Activated CD4-positive, alpha-beta T cell treated with anti-CD3 and anti-CD28 coated beads, Interleukin-2, amount 10 ng/mL, durations not matched to agents 7 days and 5 days (primary cell): ENCODE results near the gene NTRK1. TPM values are rescaled to one million over a fixed set of nuclear protein-coding genes. Genes with fewer than 3 reads are reported as not detected.

ENCODE experiments used
- CTCF ChIA-PET: fragments of 350-600 bp; sonication (Branson Sonifier 250); formaldehyde crosslinking; loops from one replicate; lab custom pipeline; 2021; ENCODE audit warnings: antibody characterized with exemption; lab: Charles Lee
- POLR2A ChIA-PET: fragments of 350-600 bp; sonication (Branson Sonifier 250); formaldehyde crosslinking; loops from one replicate; lab custom pipeline; 2021; ENCODE audit warnings: antibody characterized with exemption; lab: Charles Lee
- DNase-seq: peaks from one replicate; pipeline ENCODE4 v3.0.0-alpha.2; 2020
- H3K27ac Mint-ChIP-seq: one replicate; pipeline ENCODE4 v1.8.0; 2021; ENCODE audit warnings: mild to moderate bottlenecking, moderate library complexity, mixed read lengths
- H3K27me3 Mint-ChIP-seq: one replicate; pipeline ENCODE4 v1.8.0; 2021; ENCODE audit warnings: mixed read lengths
- H3K36me3 Mint-ChIP-seq: one replicate; pipeline ENCODE4 v1.8.0; 2021; ENCODE audit warnings: low read depth, mixed read lengths
- H3K4me1 Mint-ChIP-seq: one replicate; pipeline ENCODE4 v1.8.0; 2021; ENCODE audit warnings: mixed read lengths
- H3K4me3 Mint-ChIP-seq: one replicate; pipeline ENCODE4 v1.8.0; 2021; ENCODE audit warnings: mild to moderate bottlenecking, moderate library complexity, mixed read lengths
- H3K9me3 Mint-ChIP-seq: one replicate; pipeline ENCODE4 v1.8.0; 2021; ENCODE audit warnings: mixed read lengths
- total RNA-seq, 2 experiments: library from RNA; stranded (reverse); gene quantifications; one replicate each; pipeline ENCODE4 v1.2.3, GENCODE V29; 2021

NTRK1 gene
- total RNA-seq, 2 experiments from 2014 or later: 1.9 to 2.0 TPM

GRCh38 chr1:156839426-156840109, 21.1 kb upstream of the NTRK1 start:
- Mint-ChIP-seq H3K27me3 (peaks cover 36% of the 10 kb centered on the region), H3K36me3 (no peaks in the 10 kb centered on the region), H3K4me3 (no peak overlapping the region), H3K9me3 (no peaks in the 10 kb centered on the region), H3K4me1 (peaks cover 20% of the 10 kb centered on the region), H3K27ac (no peak overlapping the region)
- POLR2A ChIA-PET: no interaction called here
- DNase-seq: no peak
- CTCF ChIA-PET: interaction anchor here (0.8 to 12.2 kb wide), 22 partner anchors 9 to 212 kb away, joined by 3 to 158 read pairs (median 4); partner anchors contain the start of genes INSRR, MRPL24, NTRK1 and SH2D2A

GRCh38 chr1:156840186-156840897, 20.3 kb upstream of the NTRK1 start:
- no peak overlapping the region for H3K27ac Mint-ChIP-seq
- POLR2A ChIA-PET: no interaction called here

GRCh38 chr1:156840898-156841279, 19.8 kb upstream of the NTRK1 start:
- no peak for DNase-seq
- no peak overlapping the region for H3K4me3 Mint-ChIP-seq
- CTCF ChIA-PET: interaction anchor here (1.0 to 12.2 kb wide), 4 partner anchors 17 to 214 kb away, joined by 3 to 158 read pairs (median 3); partner anchors contain the start of genes INSRR and NTRK1
- peaks cover 45% of the 10 kb centered on the region for H3K27me3 Mint-ChIP-seq
- H3K4me1 Mint-ChIP-seq: peaks cover 24% of the 10 kb centered on the region
- H3K36me3 Mint-ChIP-seq: peaks cover 2% of the 10 kb centered on the region
- POLR2A ChIA-PET: no interaction called here
- no peak overlapping the region for H3K27ac Mint-ChIP-seq
- no peaks in the 10 kb centered on the region for H3K9me3 Mint-ChIP-seq

More at GRCh38 chr1:156840186-156840897, 20.3 kb upstream of the NTRK1 start:
- H3K4me3 Mint-ChIP-seq: no peak overlapping the region
- peaks cover 23% of the 10 kb centered on the region for H3K4me1 Mint-ChIP-seq
- CTCF ChIA-PET: interaction anchor here (1.0 to 12.2 kb wide), 5 partner anchors 9 to 213 kb away, joined by 3 to 158 read pairs (median 6); partner anchors contain the start of genes INSRR and NTRK1
- H3K36me3 Mint-ChIP-seq: no peaks in the 10 kb centered on the region
- peaks cover 40% of the 10 kb centered on the region for H3K27me3 Mint-ChIP-seq
- DNase-seq: no peak
- H3K9me3 Mint-ChIP-seq: no peaks in the 10 kb centered on the region

GRCh38 chr1:156841295-156841855, 19.3 kb upstream of the NTRK1 start:
- Mint-ChIP-seq H3K36me3 (peaks cover 2% of the 10 kb centered on the region), H3K4me3 (no peak overlapping the region), H3K9me3 (no peaks in the 10 kb centered on the region), H3K27me3 (peaks cover 50% of the 10 kb centered on the region), H3K4me1 (peaks cover 20% of the 10 kb centered on the region), H3K27ac (no peak overlapping the region)
- CTCF ChIA-PET: interaction anchor here (1.0 to 12.2 kb wide), 2 partner anchors 17 to 184 kb away, joined by 3 to 158 read pairs; partner anchors contain the start of genes INSRR and NTRK1
- no peak for DNase-seq
- POLR2A ChIA-PET: no interaction called here

- DNase-seq: no peak
- H3K36me3 Mint-ChIP-seq: peaks cover 2% of the 10 kb centered on the region
- peaks cover 15% of the 10 kb centered on the region for H3K4me1 Mint-ChIP-seq
- H3K9me3 Mint-ChIP-seq: no peaks in the 10 kb centered on the region
- peaks cover 61% of the 10 kb centered on the region for H3K27me3 Mint-ChIP-seq
- no peak overlapping the region for H3K27ac Mint-ChIP-seq
- POLR2A ChIA-PET: no interaction called here
- CTCF ChIA-PET: interaction anchor here (1.5 to 12.2 kb wide), 3 partner anchors 15 to 49 kb away, joined by 3 to 158 read pairs (median 7); partner anchors contain the start of genes INSRR and NTRK1
- H3K4me3 Mint-ChIP-seq: no peak overlapping the region
These were observed 17.9 kb upstream of the NTRK1 start for GRCh38 chr1:156842618-156843300.

- POLR2A ChIA-PET: no interaction called here
- CTCF ChIA-PET: interaction anchor here (1.3 to 2.5 kb wide), 3 partner anchors 16 to 48 kb away, joined by 3 to 7 read pairs (median 3); no protein-coding TSS in a partner anchor
- H3K27me3 Mint-ChIP-seq: peaks cover 68% of the 10 kb centered on the region
These were observed 16.6 kb upstream of the NTRK1 start for GRCh38 chr1:156844102-156844501.

GRCh38 chr1:156844638-156845037, 16.0 kb upstream of the NTRK1 start:
- Mint-ChIP-seq H3K36me3 (peaks cover 2% of the 10 kb centered on the region), H3K4me3 (no peak overlapping the region), H3K4me1 (peaks cover 30% of the 10 kb centered on the region), H3K27ac (no peak overlapping the region), H3K9me3 (no peaks in the 10 kb centered on the region), H3K27me3 (peaks cover 68% of the 10 kb centered on the region)
- CTCF ChIA-PET: interaction anchor here (0.6 to 2.5 kb wide), 5 partner anchors 11 to 493 kb away, joined by 3 to 7 read pairs (median 4); no protein-coding TSS in a partner anchor
- POLR2A ChIA-PET: no interaction called here
- DNase-seq: no peak

More at GRCh38 chr1:156844102-156844501, 16.6 kb upstream of the NTRK1 start:
- Mint-ChIP-seq H3K9me3 (no peaks in the 10 kb centered on the region), H3K4me1 (peaks cover 28% of the 10 kb centered on the region), H3K4me3 (no peak overlapping the region), H3K36me3 (peaks cover 2% of the 10 kb centered on the region), H3K27ac (no peak overlapping the region)
- DNase-seq: no peak

- peak; percentile 38 for DNase-seq
- Mint-ChIP-seq H3K9me3 (no peaks in the 10 kb centered on the region), H3K36me3 (peaks cover 2% of the 10 kb centered on the region), H3K4me1 (peaks cover 30% of the 10 kb centered on the region), H3K4me3 (peak overlapping the region; percentile 28), H3K27me3 (peaks cover 66% of the 10 kb centered on the region), H3K27ac (no peak overlapping the region)
- ChIA-PET POLR2A (no interaction called here), CTCF (interaction anchor here (0.6 to 7.6 kb wide), 7 partner anchors 10 to 494 kb away, joined by 3 to 69 read pairs (median 4); partner anchors contain the start of genes INSRR and NTRK1)
These were observed 15.4 kb upstream of the NTRK1 start for GRCh38 chr1:156845055-156845952.

GRCh38 chr1:156845953-156846545, 14.6 kb upstream of the NTRK1 start:
- H3K36me3 Mint-ChIP-seq: peaks cover 2% of the 10 kb centered on the region
- no peak overlapping the region for H3K4me3 Mint-ChIP-seq
- POLR2A ChIA-PET: interaction anchor here (0.6 kb wide), 1 partner anchor 209 kb away, joined by 4 read pairs; no protein-coding TSS in a partner anchor

GRCh38 chr1:156846643-156847042, 14.0 kb upstream of the NTRK1 start:
- Mint-ChIP-seq H3K36me3 (peaks cover 2% of the 10 kb centered on the region), H3K27me3 (peaks cover 64% of the 10 kb centered on the region), H3K4me1 (peaks cover 30% of the 10 kb centered on the region), H3K9me3 (no peaks in the 10 kb centered on the region), H3K27ac (no peak overlapping the region), H3K4me3 (no peak overlapping the region)
- ChIA-PET POLR2A (interaction anchor here (0.6 kb wide), 1 partner anchor 210 kb away, joined by 4 read pairs; no protein-coding TSS in a partner anchor), CTCF (interaction anchor here (0.9 to 7.6 kb wide), 8 partner anchors 8 to 157 kb away, joined by 3 to 69 read pairs (median 4); partner anchors contain the start of genes INSRR, NTRK1 and SH2D2A)
- DNase-seq: no peak

More at GRCh38 chr1:156845953-156846545, 14.6 kb upstream of the NTRK1 start:
- Mint-ChIP-seq H3K9me3 (no peaks in the 10 kb centered on the region), H3K27me3 (peaks cover 64% of the 10 kb centered on the region), H3K4me1 (peaks cover 30% of the 10 kb centered on the region), H3K27ac (no peak overlapping the region)
- CTCF ChIA-PET: interaction anchor here (1.1 to 7.6 kb wide), 6 partner anchors 15 to 157 kb away, joined by 3 to 69 read pairs (median 4); partner anchors contain the start of genes INSRR, NTRK1 and SH2D2A
- no peak for DNase-seq
